HG03280 (cell line): ENCODE results near the gene ATP8B4.
A peak's percentile ranks its signal among the peaks of the same experiment; 100 is the strongest.

Experiments
- ATAC-seq: cut with Tn5 transposase; IDR thresholded peaks from one replicate; pipeline ENCODE4 v1.9.1; 2021; ENCODE audit warnings: mild to moderate bottlenecking, moderate library complexity; ENCODE audit not compliant: unreplicated experiment

The ATP8B4 gene

GRCh38 chr15:50024281-50024680 lies 94.8 kb downstream of the ATP8B4 start:
- no peak for ATAC-seq

- no peak for ATAC-seq
Measured at GRCh38 chr15:50018491-50018890, 100.5 kb downstream of the ATP8B4 start.

GRCh38 chr15:50017522-50017921 lies 101.5 kb downstream of the ATP8B4 start:
- ATAC-seq: no peak

- no peak for ATAC-seq
Measured at GRCh38 chr15:50016951-50017350, 102.1 kb downstream of the ATP8B4 start.

GRCh38 chr15:50012790-50013189 lies 106.2 kb downstream of the ATP8B4 start:
- ATAC-seq: no peak

- ATAC-seq: no peak
Measured at GRCh38 chr15:50009634-50010033, 109.4 kb downstream of the ATP8B4 start.

GRCh38 chr15:50003786-50004334 lies 115.2 kb downstream of the ATP8B4 start:
- peak; percentile 99 for ATAC-seq

- ATAC-seq: no peak
Measured at GRCh38 chr15:49991587-49991986, 127.4 kb downstream of the ATP8B4 start.

GRCh38 chr15:49990835-49991545 lies 128.0 kb downstream of the ATP8B4 start:
- no peak for ATAC-seq

- ATAC-seq: no peak
Measured at GRCh38 chr15:49989498-49989897, 129.5 kb downstream of the ATP8B4 start.

GRCh38 chr15:49988766-49989165 lies 130.3 kb downstream of the ATP8B4 start:
- ATAC-seq: no peak

- ATAC-seq: no peak
Measured at GRCh38 chr15:49987896-49988295, 131.1 kb downstream of the ATP8B4 start.

GRCh38 chr15:49987198-49987785 lies 131.7 kb downstream of the ATP8B4 start:
- no peak for ATAC-seq

GRCh38 chr15:49986326-49986725 lies 132.7 kb downstream of the ATP8B4 start:
- ATAC-seq: no peak

GRCh38 chr15:49985463-49985862 lies 133.6 kb downstream of the ATP8B4 start:
- ATAC-seq: no peak

- no peak for ATAC-seq
Measured at GRCh38 chr15:49984436-49984835, 134.6 kb downstream of the ATP8B4 start.

GRCh38 chr15:49982584-49982983 lies 136.4 kb downstream of the ATP8B4 start:
- ATAC-seq: no peak

- ATAC-seq: no peak
Measured at GRCh38 chr15:49979705-49980382, 139.2 kb downstream of the ATP8B4 start.

GRCh38 chr15:49978121-49978520 lies 140.9 kb downstream of the ATP8B4 start:
- no peak for ATAC-seq

GRCh38 chr15:49977306-49977705 lies 141.7 kb downstream of the ATP8B4 start:
- ATAC-seq: no peak

GRCh38 chr15:49964551-49964950 lies 154.5 kb downstream of the ATP8B4 start:
- no peak for ATAC-seq

GRCh38 chr15:49964061-49964460 lies 155.0 kb downstream of the ATP8B4 start:
- ATAC-seq: no peak
